ENCODE data around the gene UNC119.

DNA sequence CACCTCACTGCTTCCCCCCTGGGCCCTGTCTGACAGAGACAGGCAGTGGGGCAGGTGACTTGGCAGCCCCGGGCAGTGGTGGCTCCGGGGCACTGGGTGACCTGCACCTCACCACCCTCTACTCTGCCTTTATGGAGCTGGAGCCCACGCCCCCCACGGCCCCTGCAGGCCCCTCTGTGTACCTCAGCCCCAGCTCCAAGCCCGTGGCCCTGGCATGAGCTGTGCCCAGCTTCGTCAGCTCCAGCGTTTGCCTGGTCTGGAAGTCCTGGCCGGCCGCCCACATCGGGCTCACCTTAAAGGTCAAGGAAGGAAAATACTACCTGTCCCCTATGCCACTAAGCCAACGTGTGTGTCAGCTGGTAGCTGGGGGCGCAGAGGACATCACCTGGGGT lies 15.2 kb downstream of the UNC119 start:
- TF ChIP-seq, protein P1, sequence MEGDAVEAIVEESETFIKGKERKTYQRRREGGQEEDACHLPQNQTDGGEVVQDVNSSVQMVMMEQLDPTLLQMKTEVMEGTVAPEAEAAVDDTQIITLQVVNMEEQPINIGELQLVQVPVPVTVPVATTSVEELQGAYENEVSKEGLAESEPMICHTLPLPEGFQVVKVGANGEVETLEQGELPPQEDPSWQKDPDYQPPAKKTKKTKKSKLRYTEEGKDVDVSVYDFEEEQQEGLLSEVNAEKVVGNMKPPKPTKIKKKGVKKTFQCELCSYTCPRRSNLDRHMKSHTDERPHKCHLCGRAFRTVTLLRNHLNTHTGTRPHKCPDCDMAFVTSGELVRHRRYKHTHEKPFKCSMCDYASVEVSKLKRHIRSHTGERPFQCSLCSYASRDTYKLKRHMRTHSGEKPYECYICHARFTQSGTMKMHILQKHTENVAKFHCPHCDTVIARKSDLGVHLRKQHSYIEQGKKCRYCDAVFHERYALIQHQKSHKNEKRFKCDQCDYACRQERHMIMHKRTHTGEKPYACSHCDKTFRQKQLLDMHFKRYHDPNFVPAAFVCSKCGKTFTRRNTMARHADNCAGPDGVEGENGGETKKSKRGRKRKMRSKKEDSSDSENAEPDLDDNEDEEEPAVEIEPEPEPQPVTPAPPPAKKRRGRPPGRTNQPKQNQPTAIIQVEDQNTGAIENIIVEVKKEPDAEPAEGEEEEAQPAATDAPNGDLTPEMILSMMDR (conservative IDR thresholded peaks at IDR 0.05; ENCODE audit: low read depth, low read length): no peak
- no peak for TF ChIP-seq EZH2 (IDR thresholded peaks at IDR 0.05; ENCODE audit: borderline replicate concordance, low read depth, low read length, poor library complexity, severe bottlenecking)
